ENCODE measurements around the gene ART3.

- TF ChIP-seq SIN3A (IDR thresholded peaks at IDR 0.05; ENCODE audit: borderline replicate concordance, insufficient read depth, low read depth, low read length) (no peak), CTCF (IDR thresholded peaks at IDR 0.05) (no peak), POLR2AphosphoS5 (IDR thresholded peaks at IDR 0.05; ENCODE audit: low read depth, low read length) (no peak), REST (IDR thresholded peaks at IDR 0.05; ENCODE audit: insufficient read depth in 1 of 2, low read depth in 2 of 2, low read length in 1 of 2) (no peak), TCF7L2 (IDR thresholded peaks at IDR 0.05; ENCODE audit: low read depth, low read length) (no peak)
Observed at GRCh38 chr4:76091052-76091451, 16.5 kb downstream of the ART3 start.

Measured in Panc1 (cell line).